GM12801 (cell line): ENCODE measurements around the gene IGFBP4.

Source experiments
- TF ChIP-seq, protein P1 (sequence below): IDR thresholded peaks from one replicate; pipeline ENCODE4 v1.5.1; 2011; ENCODE audit warnings: control low read depth; ENCODE audit not compliant: insufficient read length; ENCODE audit errors: extremely low read depth

Gene IGFBP4

DNA sequence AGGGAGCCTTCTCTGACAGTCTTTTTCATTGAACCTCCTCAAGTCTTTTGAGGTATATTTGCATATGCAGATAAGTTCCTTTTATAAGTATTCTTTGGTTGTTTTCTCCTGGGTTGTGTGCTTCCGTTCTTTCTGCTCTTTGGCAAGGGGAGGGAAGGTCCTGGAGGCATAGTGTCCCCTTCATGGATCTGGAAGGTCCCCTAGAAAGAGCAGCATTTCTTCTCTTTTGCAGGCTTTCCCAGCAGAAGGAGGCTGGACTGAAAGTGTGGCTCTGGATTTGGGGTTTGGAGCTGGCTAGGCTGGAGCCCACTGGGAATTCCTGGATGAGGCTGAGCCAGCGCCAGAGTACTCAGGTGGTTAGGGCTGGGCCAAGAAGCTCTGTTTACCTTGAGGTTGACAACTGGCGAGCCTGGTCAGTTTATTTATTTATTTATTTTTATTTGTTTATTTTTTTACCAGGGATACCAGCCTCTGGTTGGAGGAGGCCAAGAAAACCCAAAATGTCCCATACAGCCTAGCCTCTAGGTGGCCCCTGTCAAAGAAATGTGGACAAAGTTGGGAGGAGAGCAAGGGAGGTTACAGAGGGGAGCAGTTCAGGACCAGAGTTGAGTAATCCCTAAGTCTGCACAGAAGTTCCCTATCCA is 20.1 kb upstream of the IGFBP4 start:
- TF ChIP-seq, protein P1, sequence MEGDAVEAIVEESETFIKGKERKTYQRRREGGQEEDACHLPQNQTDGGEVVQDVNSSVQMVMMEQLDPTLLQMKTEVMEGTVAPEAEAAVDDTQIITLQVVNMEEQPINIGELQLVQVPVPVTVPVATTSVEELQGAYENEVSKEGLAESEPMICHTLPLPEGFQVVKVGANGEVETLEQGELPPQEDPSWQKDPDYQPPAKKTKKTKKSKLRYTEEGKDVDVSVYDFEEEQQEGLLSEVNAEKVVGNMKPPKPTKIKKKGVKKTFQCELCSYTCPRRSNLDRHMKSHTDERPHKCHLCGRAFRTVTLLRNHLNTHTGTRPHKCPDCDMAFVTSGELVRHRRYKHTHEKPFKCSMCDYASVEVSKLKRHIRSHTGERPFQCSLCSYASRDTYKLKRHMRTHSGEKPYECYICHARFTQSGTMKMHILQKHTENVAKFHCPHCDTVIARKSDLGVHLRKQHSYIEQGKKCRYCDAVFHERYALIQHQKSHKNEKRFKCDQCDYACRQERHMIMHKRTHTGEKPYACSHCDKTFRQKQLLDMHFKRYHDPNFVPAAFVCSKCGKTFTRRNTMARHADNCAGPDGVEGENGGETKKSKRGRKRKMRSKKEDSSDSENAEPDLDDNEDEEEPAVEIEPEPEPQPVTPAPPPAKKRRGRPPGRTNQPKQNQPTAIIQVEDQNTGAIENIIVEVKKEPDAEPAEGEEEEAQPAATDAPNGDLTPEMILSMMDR: no peak

DNA sequence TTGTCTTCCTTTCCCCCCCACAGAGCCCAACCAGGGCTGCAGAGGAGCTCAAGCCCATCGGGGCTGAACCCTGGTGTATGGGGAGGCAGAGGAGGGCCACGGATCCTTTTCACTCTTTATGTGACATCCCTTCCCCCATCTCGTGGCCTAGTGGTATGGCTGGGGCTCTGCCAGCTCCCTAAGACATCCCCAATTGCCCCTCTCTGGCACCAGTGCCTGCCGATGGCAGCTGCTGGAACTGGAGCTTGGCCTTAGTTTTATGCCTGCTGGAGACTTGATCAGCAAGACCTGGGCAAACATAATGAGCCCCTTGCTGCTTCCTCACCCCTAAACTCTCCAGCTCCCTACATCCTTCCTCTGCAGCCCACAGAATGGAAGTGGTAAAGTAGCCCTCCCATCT is 17.5 kb upstream of the IGFBP4 start:
- TF ChIP-seq, protein P1: no peak

DNA sequence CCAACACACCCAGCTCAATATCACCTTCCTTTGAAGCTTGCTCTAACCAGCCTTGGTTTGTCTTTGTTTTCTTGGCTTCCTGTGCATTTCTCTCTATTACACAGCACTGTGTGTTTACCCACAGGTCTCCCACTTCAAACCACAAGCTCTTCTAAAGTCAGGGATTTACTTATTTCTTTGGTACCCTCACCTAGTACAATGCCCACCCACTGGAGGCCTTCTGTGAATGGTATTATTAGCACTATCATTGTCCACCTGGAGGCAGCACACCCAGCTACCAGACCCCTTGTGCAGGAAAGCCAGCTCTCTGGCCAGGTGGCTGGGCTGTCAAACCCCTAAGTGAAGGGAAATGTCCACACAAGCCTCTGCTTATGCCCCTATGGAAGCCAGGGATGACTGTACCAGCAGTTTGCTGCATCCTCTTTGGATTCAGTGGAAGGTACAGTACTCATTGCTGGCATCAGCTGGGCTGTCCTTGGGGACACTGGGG is 16.2 kb upstream of the IGFBP4 start:
- TF ChIP-seq, protein P1: no peak

DNA sequence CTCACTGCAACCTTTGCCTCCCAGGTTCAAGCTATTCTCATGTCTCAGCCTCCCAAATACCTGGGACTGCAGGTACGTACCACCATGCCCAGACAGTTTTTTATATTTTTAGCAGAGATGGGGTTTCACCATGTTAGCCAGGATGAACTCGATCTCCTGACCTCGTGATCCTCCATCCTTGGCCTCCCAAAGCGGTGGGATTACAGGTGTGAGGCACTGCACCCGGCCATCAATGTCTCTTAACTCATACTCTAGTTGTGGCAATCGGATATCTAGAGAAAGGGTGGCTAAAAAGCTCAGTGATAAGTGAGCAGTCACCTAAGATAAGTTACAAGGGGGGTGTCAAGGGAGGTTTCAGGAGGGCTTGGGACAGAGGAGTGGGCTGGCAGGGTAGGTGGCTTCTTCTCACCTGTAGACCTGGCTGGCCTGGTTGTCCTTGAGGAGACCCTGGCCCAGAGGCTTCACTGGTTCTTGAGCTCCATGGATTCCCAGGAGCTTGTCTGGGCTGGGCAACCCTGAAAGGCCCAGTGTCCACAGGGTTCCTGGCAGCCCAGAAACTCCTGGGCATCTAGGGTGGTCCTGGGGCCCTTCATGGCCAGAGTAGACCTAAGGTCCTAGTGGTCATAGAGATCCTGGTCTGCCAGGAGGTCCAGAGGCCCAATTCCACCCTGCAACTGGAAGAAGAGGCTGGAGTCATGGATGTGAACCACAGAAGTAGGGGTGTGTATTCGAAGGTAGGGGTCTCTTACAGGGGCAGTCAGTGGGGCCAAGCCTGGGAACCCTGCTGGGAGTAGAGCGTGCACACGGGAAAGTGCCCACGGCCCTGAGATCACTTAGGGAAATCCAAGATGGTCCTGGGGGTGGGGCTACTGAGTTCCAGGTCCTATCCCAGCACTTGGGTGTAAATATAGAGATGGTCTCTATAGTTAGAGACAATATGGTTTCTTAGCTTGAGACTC is 12.7 kb upstream of the IGFBP4 start:
- TF ChIP-seq, protein P1: no peak

DNA sequence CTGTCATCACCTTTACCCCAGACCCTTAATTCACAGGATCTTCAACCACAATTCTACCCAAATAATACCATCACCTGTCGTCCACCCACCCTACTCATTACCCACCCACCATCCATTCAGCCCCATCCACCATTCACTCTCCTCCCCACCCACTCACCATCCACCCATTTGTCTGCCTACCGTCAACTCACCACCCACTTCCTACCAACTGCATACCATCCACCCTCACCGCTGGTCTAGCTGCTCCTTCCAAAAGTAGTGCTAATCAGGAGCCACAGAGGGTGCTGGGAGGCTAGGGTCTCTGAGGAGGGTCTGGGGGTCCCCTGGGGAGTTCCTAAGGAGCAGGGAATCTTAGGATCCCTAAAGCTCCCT is 12.0 kb upstream of the IGFBP4 start:
- TF ChIP-seq, protein P1: no peak

DNA sequence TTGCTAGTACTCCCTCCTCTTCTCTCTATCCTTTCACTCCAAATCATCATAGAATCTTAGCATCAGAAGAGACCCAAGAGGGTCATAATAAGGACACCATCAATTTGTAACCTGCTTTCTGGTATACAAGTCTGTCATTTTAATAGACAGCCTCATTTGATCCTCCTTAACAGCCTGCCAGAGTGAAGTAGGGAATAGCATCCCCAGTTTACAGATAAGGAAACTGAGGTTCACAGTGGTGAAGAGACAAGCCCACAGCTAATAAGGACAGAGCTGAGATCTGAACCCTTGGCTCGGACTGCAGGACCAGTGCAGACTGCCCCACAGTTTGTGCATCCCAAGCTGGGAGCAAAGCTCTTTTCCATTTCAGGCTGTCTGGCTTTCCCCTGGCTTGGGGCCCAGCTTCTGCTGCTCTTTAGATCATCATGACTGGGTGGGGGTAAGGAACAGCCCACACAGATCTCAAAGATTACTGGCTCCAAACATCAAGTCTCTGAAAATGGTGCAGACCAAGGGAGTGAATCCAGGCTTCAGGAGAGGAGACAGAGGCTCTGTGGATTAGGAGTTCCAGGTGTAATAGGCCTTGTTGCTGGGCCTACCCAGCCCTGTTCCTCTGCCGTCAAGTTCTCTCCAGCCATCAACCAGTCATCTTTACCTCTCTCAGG is 10.3 kb upstream of the IGFBP4 start:
- TF ChIP-seq, protein P1: no peak
